ENCODE data around the gene RNF182.
A peak's percentile ranks its signal among the peaks of the same experiment; 100 is the strongest.
"Not testable (repeated sequence)": the region's sequence is repeated elsewhere in the genome, so short reads cannot be mapped to it uniquely, and the experiment has no call there.

Gene RNF182, protein sequence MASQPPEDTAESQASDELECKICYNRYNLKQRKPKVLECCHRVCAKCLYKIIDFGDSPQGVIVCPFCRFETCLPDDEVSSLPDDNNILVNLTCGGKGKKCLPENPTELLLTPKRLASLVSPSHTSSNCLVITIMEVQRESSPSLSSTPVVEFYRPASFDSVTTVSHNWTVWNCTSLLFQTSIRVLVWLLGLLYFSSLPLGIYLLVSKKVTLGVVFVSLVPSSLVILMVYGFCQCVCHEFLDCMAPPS

DNA sequence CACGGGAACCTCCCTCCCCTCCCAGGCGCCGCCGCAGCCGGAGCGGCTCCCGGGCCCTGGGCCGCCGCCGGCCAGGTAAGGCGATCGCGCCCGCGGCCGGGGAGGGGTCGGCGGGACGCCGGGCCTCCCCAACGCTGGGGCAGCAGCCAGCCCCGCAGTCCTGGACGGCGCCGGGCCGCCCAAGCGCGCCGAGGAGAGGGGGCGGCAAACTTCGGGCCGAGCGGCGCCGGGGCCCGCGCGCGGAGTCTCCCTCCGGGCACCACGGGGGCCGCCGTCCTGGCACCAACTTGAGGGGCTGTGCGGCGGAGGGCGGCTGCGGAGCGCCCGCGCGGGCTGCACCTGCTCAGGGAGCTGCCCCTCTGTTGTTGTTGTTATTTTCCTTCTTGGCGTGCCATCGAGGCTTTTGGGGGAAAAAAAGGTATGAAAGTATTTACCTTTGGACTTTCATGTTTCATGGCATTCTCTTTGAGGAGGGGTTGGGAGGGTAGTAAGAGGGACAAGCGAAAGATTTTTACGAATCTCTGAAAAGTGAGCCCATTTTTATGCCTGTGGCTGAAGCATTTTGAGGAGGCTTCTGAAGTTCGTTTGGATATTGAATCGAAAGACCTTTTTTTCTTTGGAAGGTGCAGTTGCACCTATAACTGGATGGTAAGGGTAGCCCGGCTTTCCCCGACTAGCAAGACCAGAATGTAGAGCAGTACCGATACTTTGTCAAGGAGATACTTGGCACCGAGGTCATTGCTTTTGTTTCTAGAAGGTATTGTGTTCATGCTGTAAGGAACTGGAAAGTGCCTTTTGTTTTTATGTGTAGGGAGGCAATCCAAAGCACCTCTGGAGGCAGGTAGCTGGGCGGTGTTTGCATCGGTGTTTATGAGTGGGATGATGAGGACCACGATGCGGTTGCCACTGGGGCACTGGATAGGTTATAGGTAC is at the start of gene RNF182:
TSS of gene RNF182 (plus strand) at position 4 of the 933 bp plus-strand sequence. CDS start 52,168 bp downstream, outside the sequence.
- TF ChIP-seq, protein P1, sequence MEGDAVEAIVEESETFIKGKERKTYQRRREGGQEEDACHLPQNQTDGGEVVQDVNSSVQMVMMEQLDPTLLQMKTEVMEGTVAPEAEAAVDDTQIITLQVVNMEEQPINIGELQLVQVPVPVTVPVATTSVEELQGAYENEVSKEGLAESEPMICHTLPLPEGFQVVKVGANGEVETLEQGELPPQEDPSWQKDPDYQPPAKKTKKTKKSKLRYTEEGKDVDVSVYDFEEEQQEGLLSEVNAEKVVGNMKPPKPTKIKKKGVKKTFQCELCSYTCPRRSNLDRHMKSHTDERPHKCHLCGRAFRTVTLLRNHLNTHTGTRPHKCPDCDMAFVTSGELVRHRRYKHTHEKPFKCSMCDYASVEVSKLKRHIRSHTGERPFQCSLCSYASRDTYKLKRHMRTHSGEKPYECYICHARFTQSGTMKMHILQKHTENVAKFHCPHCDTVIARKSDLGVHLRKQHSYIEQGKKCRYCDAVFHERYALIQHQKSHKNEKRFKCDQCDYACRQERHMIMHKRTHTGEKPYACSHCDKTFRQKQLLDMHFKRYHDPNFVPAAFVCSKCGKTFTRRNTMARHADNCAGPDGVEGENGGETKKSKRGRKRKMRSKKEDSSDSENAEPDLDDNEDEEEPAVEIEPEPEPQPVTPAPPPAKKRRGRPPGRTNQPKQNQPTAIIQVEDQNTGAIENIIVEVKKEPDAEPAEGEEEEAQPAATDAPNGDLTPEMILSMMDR (conservative IDR thresholded peaks at IDR 0.05; ENCODE audit: low read length): no peak
- DNase-seq (ENCODE audit: low read depth): no peak
- H3K4me3 ChIP-seq (ENCODE audit: low read length): peak within 1 kb of the TSS; percentile 68

DNA sequence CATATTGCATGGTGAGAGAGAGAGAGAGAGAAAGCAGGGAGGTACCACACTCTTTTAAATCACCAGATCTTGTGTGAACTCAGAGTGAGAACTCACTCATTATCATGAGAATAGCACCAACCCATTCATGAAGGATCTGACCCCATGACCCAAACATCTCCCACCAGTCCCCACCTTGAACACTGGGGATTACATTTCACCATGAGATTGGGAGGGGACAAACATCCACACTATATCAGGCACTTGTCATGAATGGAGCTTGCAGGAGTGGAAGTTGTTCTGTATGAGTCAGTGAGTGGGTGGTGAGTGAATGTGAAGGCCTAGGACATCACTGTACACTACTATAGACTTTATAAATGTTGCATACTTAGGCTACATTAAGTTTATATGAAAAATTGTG is 47.7 kb upstream of the RNF182 start:
- no peak overlapping the region for H3K4me3 ChIP-seq (ENCODE audit: low read length)
- no peak for DNase-seq (ENCODE audit: low read depth)
- TF ChIP-seq, protein P1 (conservative IDR thresholded peaks at IDR 0.05; ENCODE audit: low read length): no peak

DNA sequence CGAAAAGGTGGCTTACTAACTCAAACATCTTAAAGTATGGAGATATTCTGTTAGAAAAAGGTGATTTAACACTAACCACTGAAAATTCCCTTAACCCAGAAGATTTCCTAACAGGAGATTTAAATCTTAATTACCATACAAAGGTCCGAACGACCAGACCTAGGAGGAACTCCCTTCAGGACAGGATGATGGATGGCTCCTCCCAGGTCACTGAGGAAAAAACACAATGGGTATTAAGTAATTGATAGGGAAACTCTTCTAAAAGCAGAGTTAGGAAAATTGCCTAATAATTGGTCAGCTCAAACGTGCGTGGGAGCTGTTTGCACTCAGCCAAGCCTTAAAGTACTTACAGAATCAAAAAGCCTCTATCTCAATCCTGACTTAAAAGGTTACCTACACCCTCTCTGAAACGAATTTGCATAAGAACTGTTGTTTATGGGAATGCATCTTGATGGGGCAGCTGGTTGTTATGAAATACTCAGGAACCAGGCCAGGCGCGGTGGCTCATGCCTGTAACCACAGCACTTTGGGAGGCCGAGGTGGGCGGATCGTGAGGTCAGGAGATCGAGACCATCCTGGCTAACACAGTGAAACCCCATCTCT is 44.6 kb upstream of the RNF182 start:
- not testable (repeated sequence) for DNase-seq (ENCODE audit: low read depth); H3K4me3 ChIP-seq (ENCODE audit: low read length)

DNA sequence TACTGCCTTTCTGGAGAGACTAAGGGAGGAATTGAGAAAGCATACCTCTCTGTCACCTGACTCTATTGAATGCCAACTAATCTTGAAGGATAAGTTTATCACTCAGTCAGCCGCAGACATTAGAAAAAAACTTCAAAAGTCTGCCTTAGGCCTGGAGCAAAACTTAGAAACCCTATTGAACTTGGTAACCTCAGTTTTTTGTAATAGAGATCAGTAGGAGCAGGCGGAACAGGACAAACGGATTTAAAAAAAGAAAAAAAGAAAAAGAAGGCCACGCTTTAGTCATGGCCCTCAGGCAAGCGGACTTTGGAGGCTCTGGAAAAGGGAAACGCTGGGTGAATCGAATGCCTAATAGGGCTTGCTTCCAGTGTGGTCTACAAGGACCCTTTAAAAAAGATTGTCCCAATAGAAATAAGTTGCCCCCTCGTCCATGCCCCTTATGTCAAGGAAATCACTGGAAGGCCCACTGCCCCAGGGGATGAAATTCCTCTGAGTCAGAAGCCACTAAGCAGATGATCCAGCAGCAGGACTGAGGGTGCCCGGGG is 43.1 kb upstream of the RNF182 start:
- TF ChIP-seq, protein P1 (conservative IDR thresholded peaks at IDR 0.05; ENCODE audit: low read length): no peak
- H3K4me3 ChIP-seq (ENCODE audit: low read length): no peak overlapping the region
- DNase-seq (ENCODE audit: low read depth): no peak

DNA sequence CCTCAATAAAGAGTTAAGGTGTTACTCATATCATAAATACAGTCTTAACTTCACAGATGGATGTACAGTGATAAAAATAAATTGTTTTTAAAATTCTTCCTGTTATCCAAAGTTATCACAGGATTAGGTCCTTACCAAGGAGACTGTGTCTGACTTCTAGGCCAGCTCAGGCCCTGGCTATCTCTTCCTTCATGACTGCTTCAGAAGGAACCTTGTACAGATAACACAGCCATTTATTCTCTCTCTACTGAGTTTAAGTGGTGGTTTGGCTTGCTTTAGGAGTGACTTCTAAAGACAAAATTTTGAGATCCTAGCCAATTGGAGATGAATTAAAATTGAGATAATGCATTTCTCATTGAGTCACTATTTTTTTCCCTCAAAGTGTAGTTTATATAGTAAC is 40.8 kb upstream of the RNF182 start:
- no peak overlapping the region for H3K4me3 ChIP-seq (ENCODE audit: low read length)
- TF ChIP-seq, protein P1 (conservative IDR thresholded peaks at IDR 0.05; ENCODE audit: low read length): no peak
- no peak for DNase-seq (ENCODE audit: low read depth)

DNA sequence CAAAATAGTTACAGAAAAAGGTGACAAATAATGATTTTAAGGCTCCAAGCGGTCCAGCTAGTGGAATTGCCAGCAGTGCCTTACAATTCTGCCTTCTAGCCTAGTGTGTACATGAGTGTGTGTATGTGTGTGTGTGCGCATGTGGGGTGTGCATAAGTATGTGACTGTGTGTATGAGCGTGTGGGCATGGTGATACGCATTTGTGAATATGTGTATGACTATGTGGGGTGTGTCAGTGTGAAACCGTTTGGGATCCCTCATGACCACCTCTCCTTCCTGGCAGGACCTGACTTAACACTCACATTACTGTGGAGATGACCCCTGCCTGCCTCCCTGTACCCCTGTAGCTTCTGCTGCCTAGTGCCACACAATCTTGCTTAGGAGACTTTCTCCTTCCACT is 40.4 kb upstream of the RNF182 start:
- no peak for DNase-seq (ENCODE audit: low read depth)
- TF ChIP-seq, protein P1 (conservative IDR thresholded peaks at IDR 0.05; ENCODE audit: low read length): no peak
- H3K4me3 ChIP-seq (ENCODE audit: low read length): no peak overlapping the region

DNA sequence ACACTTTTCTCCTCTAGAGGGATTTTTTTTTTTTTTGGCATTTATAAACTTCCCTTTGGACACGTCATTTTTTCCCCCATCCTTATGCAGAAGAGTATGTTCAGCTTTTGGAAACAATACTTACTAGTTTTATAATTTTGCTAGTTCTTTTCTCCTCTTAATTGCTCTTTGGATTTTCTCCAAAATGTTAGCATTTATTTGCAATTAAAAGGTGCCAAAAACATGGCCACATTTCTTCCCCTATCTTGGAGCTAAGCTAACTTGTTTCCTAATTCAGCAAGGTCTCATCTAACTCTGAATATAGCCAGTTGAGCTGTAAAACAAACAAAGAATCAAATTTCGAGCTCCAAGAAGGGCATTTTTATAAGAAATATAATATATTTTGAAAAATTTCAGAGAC is 39.2 kb upstream of the RNF182 start:
- TF ChIP-seq, protein P1 (conservative IDR thresholded peaks at IDR 0.05; ENCODE audit: low read length): no peak
- no peak overlapping the region for H3K4me3 ChIP-seq (ENCODE audit: low read length)
- no peak for DNase-seq (ENCODE audit: low read depth)
